Gastroesophageal sphincter (tissue), 3 donors: Measurements from ENCODE around the gene MEG3.

ENCODE experiments used
- CTCF ChIP-seq, 4 experiments: fragments of 200-600 bp in 2 of 4; fragments of 450-650 bp in 2 of 4; sonication (generic) in 1 of 4; IDR thresholded peaks; one replicate each; pipeline ENCODE4 v1.5.1; 2017 to 2019; ENCODE audit warnings: antibody characterized with exemption in 4 of 4, mild to moderate bottlenecking in 2 of 4, moderate library complexity in 2 of 4
- EP300 ChIP-seq: sonication (generic); formaldehyde crosslinking; IDR thresholded peaks from one replicate; pipeline ENCODE4 v1.6.1; 2017; ENCODE audit warnings: antibody characterized with exemption, mild to moderate bottlenecking
- POLR2AphosphoS5 ChIP-seq: sonication (generic); formaldehyde crosslinking; IDR thresholded peaks from one replicate; pipeline ENCODE4 v1.6.1; 2017; ENCODE audit warnings: antibody characterized with exemption

DNA sequence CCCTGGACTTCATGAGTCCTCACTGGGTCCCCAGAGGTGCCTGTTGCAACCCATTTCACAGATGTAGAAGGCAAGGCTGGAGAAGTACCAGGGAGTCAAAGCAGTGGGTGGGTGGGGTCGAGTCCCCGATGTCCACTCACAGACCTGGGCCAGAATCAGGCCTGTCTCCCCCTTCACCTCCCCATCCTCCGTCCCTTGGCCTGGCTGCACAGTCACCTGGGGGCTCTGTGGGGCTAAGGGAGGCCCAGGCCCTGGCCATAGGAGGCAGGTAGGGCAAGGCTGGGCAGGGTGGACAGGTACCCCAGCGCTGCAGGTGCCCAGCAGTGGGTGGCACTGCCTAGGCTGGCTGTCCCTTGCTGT lies 48.1 kb downstream of the MEG3 start:
- TF ChIP-seq EP300 (no peak), CTCF (IDR thresholded peaks at IDR 0.05) (no peak), POLR2AphosphoS5 (no peak)
